Gastrocnemius medialis (tissue), 4 donors: ENCODE results near the gene ZNF503. TPM values are rescaled to one million over a fixed set of nuclear protein-coding genes. Genes with fewer than 3 reads are reported as not detected.
"Not testable (repeated sequence)": the region's sequence is repeated elsewhere in the genome, so short reads cannot be mapped to it uniquely, and the experiment has no call there.

ENCODE experiments used
- ATAC-seq, 2 donors: fragments of 150-250 bp; one replicate each; pipeline ENCODE4 v1.9.1; 2016
- DNase-seq, 2 donors: peaks; one replicate each; pipeline ENCODE4 v3.0.0-alpha.2; 2019
- H3K27ac ChIP-seq, 4 donors: fragments of 200-600 bp; sonication (generic); 1 replicate in 1 of 4; 2 replicates in 3 of 4; pipeline ENCODE4 v1.5.1; 2016 to 2018; ENCODE audit warnings: mild to moderate bottlenecking in 2 of 4, moderate library complexity in 1 of 4
- H3K27me3 ChIP-seq, 3 donors: fragments of 200-600 bp; sonication (generic) in 2 of 3; 1 replicate in 1 of 3; 2 replicates in 2 of 3; pipeline versions ENCODE4 v1.5.1 to v1.6.0; 2016 to 2019; ENCODE audit warnings: mild to moderate bottlenecking in 1 of 3, moderate library complexity in 1 of 3
- H3K36me3 ChIP-seq, 2 donors: fragments of 200-600 bp; sonication (generic) in 1 of 2; one replicate each; pipeline ENCODE4 v1.5.1; 2017 to 2018
- H3K4me1 ChIP-seq, 2 donors: fragments of 200-600 bp; sonication (generic) in 1 of 2; one replicate each; pipeline ENCODE4 v1.5.1; 2016 to 2017; ENCODE audit warnings: mild to moderate bottlenecking in 2 of 2
- H3K4me3 ChIP-seq, 4 donors: fragments of 200-600 bp; sonication (generic) in 3 of 4; 1 replicate in 1 of 4; 2 replicates in 3 of 4; pipeline ENCODE4 v1.5.1; 2016 to 2019; ENCODE audit warnings: mild to moderate bottlenecking in 2 of 4
- H3K9me3 ChIP-seq, 3 donors: fragments of 200-600 bp; sonication (generic) in 2 of 3; 1 replicate in 1 of 3; 2 replicates in 2 of 3; pipeline ENCODE4 v1.5.1; 2016 to 2019
- POLR2A ChIP-seq, 2 donors: fragments of 450-650 bp; IDR thresholded peaks; one replicate each; pipeline ENCODE4 v1.6.1; 2017; ENCODE audit warnings: antibody characterized with exemption in 2 of 2, mild to moderate bottlenecking in 2 of 2, moderate library complexity in 2 of 2
- in situ Hi-C, 4 donors: fragments of 200-750 bp; cut with MboI; loops; one replicate each; pipeline versions ENCODE4 v1.15.0 to v1.8.0; 2017; ENCODE audit warnings: low sequenced_read_pairs in 4 of 4
- intact Hi-C: fragments of 100-400 bp; cut with DNase I; formaldehyde crosslinking; loops from one replicate; pipeline ENCODE4 v1.15.1; 2023; ENCODE audit warnings: low total_unique reads
- total RNA-seq, 4 donors: library from RNA; depleted of rRNA; stranded (reverse); fragments of >200 nt; gene quantifications; one replicate each; pipeline versions ENCODE4 v1.1.0 to v1.2.3, GENCODE V29; 2016
- TF ChIP-seq, protein P1 (sequence below), 5 experiments: fragments of 450-650 bp in 3 of 5; fragments of 200-600 bp in 2 of 5; sonication (generic) in 2 of 5; IDR thresholded peaks in 4 of 5; conservative IDR thresholded peaks in 1 of 5; 1 replicate in 4 of 5; 2 replicates in 1 of 5; pipeline ENCODE4 v1.5.1; 2016 to 2019; ENCODE audit warnings: antibody characterized with exemption in 5 of 5, mild to moderate bottlenecking in 3 of 5, moderate library complexity in 3 of 5

Gene ZNF503
- total RNA-seq, 4 donors from 2014 or later: 1.7 to 2.0 (median 1.8) TPM

DNA sequence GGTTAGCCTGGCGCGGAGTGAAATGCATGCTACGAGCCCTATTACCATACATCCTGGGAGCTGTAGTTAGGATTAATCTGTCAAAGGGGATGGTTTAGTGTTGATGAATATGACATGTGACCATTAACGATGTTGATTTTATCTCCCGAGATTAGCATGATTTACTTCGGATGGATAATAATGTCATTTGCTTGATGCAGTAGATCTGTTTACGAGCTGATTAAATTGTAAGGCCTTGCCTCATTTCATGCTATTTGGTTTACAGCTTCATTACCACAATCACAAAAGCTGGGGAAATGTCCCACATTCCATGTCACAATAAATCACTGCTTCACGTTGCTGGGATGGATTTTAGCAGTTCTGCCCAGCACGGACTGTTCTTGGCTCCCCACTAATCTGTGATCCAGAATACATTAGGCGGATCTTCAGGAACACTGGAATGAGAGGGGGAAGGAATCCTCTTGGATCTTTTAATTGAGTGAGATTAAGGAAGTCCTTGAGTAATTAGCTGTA lies 22.3 kb downstream of the ZNF503 start:
- Histone ChIP-seq H3K4me3 (no peak overlapping the region), H3K27me3 (no peaks in the 10 kb centered on the region), H3K36me3 (no peaks in the 10 kb centered on the region), H3K4me1 (no peaks in the 10 kb centered on the region), H3K27ac (no peak overlapping the region), H3K9me3 (no peaks in the 10 kb centered on the region)
- ATAC-seq (no peak), DNase-seq (no peak)
- intact Hi-C loops: no loop called here
- TF ChIP-seq, protein P1, sequence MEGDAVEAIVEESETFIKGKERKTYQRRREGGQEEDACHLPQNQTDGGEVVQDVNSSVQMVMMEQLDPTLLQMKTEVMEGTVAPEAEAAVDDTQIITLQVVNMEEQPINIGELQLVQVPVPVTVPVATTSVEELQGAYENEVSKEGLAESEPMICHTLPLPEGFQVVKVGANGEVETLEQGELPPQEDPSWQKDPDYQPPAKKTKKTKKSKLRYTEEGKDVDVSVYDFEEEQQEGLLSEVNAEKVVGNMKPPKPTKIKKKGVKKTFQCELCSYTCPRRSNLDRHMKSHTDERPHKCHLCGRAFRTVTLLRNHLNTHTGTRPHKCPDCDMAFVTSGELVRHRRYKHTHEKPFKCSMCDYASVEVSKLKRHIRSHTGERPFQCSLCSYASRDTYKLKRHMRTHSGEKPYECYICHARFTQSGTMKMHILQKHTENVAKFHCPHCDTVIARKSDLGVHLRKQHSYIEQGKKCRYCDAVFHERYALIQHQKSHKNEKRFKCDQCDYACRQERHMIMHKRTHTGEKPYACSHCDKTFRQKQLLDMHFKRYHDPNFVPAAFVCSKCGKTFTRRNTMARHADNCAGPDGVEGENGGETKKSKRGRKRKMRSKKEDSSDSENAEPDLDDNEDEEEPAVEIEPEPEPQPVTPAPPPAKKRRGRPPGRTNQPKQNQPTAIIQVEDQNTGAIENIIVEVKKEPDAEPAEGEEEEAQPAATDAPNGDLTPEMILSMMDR (IDR thresholded peaks at IDR 0.05 in 4 of 5, conservative IDR thresholded peaks at IDR 0.05 in 1 of 5): no peak
- TF ChIP-seq POLR2A (IDR thresholded peaks at IDR 0.05): no peak
- in situ Hi-C loops: loop anchor here in 3 of 4 donors (25.0 kb wide), 4 partner anchors 658 to 1183 kb away; no protein-coding TSS in a partner anchor

DNA sequence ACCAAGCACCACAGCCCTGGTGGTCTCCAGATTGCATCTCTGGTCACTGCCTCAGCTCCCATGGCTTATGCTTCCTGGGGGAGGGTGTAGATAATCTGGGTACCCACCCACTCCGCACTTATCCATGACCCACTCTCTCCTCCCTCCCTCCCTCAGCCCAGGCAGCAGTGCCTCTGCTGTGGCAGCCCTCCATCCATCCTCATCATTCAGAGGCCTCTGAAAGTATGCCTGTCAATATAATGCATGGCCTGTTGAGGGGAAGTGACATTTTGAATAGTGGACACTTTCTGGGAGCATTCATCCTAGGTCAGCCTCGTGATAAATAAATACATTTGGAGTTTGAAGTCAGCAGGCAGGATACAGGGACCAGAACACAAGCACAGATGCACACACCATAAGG lies 23.2 kb downstream of the ZNF503 start:
- TF ChIP-seq, protein P1 (IDR thresholded peaks at IDR 0.05 in 4 of 5, conservative IDR thresholded peaks at IDR 0.05 in 1 of 5): no peak
- no peak for TF ChIP-seq POLR2A (IDR thresholded peaks at IDR 0.05)
- Histone ChIP-seq H3K27me3 (no peaks in the 10 kb centered on the region), H3K4me1 (no peaks in the 10 kb centered on the region), H3K27ac (no peak overlapping the region), H3K36me3 (no peaks in the 10 kb centered on the region), H3K9me3 (no peaks in the 10 kb centered on the region), H3K4me3 (no peak overlapping the region)
- in situ Hi-C loops: loop anchor here in 3 of 4 donors (25.0 kb wide), 4 partner anchors 659 to 1184 kb away; no protein-coding TSS in a partner anchor
- intact Hi-C loops: no loop called here
- no peak for ATAC-seq
- DNase-seq: no peak

DNA sequence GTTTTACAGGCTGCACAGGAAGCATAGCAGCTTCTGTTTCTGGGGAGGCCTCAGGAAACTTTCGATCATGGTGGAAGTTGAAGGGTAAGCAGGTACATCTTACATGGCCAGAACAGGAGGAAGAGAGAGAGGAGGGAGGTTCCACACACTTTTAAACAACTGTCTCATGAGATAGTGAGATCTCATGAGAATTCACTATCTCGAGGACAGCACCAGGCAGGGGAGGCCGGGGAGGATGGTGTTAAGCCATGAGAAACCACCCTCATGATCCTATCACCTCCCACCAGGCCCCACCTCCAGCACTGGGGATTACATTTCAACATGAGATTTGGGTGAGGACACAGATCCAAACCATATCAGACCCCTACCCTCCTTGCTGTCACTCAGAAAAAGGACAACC lies 23.7 kb downstream of the ZNF503 start:
- TF ChIP-seq, protein P1 (IDR thresholded peaks at IDR 0.05 in 4 of 5, conservative IDR thresholded peaks at IDR 0.05 in 1 of 5): no peak
- TF ChIP-seq POLR2A (IDR thresholded peaks at IDR 0.05): no peak
- Histone ChIP-seq H3K36me3 (no peaks in the 10 kb centered on the region), H3K9me3 (no peaks in the 10 kb centered on the region), H3K27ac (no peak overlapping the region), H3K4me1 (no peaks in the 10 kb centered on the region), H3K4me3 (no peak overlapping the region), H3K27me3 (no peaks in the 10 kb centered on the region)
- DNase-seq: no peak
- in situ Hi-C loops (loop anchor here in 3 of 4 donors (25.0 kb wide), 4 partner anchors 659 to 1184 kb away; no protein-coding TSS in a partner anchor), intact Hi-C loops (no loop called here)
- no peak for ATAC-seq

DNA sequence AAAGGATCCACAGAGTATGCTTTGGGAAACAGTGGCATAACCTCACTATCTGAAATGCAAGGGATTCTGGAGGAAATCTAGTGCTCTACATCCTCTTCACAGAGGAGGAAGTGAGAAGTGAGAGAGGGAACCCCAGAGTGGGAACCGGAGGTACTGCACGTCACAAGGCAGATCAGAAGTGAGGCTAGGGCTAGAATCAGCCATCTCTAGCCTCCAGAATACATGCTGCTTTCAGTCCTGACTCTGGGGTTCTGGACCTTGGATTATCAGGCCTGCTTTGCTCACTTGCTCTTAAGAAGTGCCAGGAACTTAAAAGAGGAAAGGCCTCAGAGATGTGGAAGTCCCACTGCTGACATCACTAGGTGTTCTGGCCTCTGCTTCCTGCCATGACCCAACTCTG lies 25.7 kb downstream of the ZNF503 start:
- Histone ChIP-seq H3K4me1 (no peaks in the 10 kb centered on the region), H3K27ac (no peak overlapping the region), H3K9me3 (no peaks in the 10 kb centered on the region), H3K4me3 (no peak overlapping the region), H3K36me3 (no peaks in the 10 kb centered on the region), H3K27me3 (no peaks in the 10 kb centered on the region)
- TF ChIP-seq, protein P1 (IDR thresholded peaks at IDR 0.05 in 4 of 5, conservative IDR thresholded peaks at IDR 0.05 in 1 of 5): no peak
- TF ChIP-seq POLR2A (IDR thresholded peaks at IDR 0.05): no peak
- in situ Hi-C loops: loop anchor here in 3 of 4 donors (25.0 kb wide), 4 partner anchors 661 to 1186 kb away; no protein-coding TSS in a partner anchor
- DNase-seq (no peak), ATAC-seq (no peak)
- intact Hi-C loops: no loop called here

DNA sequence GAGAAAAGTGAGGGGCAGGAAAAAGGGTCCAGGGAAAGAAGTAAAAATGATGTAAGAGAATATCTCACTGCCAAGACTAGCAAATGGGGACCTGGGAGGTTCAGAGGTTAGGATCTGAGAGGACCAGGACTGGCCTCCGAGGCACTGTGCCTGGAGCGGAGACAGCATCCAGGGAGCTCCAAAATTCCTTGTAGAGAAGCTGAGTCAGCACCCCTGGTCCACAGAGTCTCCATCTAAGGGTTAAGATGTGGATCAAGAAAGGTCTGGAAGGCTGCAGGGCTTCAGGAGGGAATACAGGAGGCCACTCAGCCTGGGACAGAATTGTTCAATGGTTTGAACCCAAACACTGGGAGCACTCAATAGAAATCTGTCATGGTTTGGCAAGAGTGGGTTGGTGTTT lies 30.6 kb downstream of the ZNF503 start:
- in situ Hi-C loops: no loop called here

DNA sequence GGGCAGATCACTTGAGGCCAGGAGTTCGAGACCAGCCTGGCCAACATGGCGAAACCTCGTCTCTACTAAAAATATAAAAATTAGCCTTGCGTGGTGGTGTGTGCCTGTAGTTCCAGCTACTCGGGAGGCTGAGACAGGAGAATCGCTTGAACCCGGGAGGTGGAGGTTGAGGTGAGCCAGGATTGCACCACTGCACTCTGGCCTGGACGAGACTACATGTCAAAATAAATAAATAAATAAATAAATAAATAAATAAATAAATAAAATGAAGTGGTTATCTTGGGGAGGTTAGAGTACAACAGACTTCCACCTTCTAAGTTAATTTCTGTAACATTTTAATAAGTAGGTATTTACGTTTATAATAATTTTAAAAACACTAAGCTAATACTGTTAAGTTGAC lies 31.7 kb downstream of the ZNF503 start:
- intact Hi-C loops, DNase-seq, H3K4me3 ChIP-seq, H3K9me3 ChIP-seq, H3K27me3 ChIP-seq, H3K4me1 ChIP-seq, H3K36me3 ChIP-seq, ATAC-seq, H3K27ac ChIP-seq, in situ Hi-C loops: not testable (repeated sequence)

More for the DNA sequence above, 30.6 kb downstream of the ZNF503 start:
- Histone ChIP-seq H3K27me3 (no peaks in the 10 kb centered on the region), H3K4me3 (no peak overlapping the region), H3K27ac (no peak overlapping the region), H3K4me1 (no peaks in the 10 kb centered on the region), H3K9me3 (no peaks in the 10 kb centered on the region), H3K36me3 (no peaks in the 10 kb centered on the region)
- no peak for TF ChIP-seq POLR2A (IDR thresholded peaks at IDR 0.05)
- TF ChIP-seq, protein P1 (IDR thresholded peaks at IDR 0.05 in 4 of 5, conservative IDR thresholded peaks at IDR 0.05 in 1 of 5): no peak
- ATAC-seq (no peak), DNase-seq (no peak)
- intact Hi-C loops: no loop called here
